HG02884 (cell line): ENCODE measurements around the gene TNNI3.
A peak's percentile ranks its signal among the peaks of the same experiment; 100 is the strongest.
"Not testable (repeated sequence)": the region's sequence is repeated elsewhere in the genome, so short reads cannot be mapped to it uniquely, and the experiment has no call there.

ENCODE experiments used
- ATAC-seq: cut with Tn5 transposase; IDR thresholded peaks from one replicate; pipeline ENCODE4 v1.9.1; 2021; ENCODE audit warnings: mild to moderate bottlenecking, moderate library complexity; ENCODE audit not compliant: unreplicated experiment

TNNI3 gene

DNA sequence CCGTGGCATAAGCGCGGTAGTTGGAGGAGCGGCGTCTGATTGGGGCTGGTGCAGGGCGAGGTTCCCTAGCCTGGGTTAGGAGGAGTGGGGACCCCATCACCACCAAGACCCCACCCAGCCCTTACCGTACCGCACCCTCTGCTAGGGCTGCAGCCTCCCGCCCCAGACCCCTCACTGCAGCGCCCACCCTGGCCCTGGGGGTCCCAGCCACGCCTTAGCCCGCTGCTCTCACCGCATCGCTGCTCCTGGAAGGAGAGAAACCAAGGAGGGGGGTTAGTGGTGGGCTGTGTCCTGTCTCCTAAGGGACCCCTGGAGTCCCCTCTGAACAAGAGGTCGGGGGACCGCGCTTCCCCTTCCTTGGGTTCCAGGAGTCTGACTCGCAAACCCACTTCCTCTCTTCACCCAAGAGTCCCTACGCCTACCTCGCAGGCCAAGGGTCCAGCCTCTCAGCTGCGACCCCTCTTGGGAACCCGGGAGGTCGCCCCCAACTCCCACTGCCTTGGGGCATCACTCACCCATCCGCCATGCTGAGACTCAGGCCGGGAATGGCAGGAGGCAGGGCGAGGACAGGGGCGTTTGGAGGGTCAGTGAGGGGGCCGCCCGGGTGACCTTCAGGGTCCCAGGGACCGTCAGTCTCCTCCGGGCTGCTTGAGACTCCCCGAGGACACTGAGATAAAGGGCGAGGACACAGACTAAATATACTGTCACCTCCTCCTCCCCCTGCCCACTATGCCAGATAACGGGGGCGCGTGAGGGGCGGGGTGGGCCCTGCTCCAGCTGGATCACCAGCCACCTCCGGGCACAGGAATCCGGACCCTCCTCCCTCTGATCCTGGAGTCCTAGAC lies at the start of gene TNNI3:
Gene TNNI3, minus strand, starts transcription at position 669 of the 845 bp plus-strand sequence. Its CDS starts 143 bp downstream, at position 526.
- no peak for ATAC-seq

DNA sequence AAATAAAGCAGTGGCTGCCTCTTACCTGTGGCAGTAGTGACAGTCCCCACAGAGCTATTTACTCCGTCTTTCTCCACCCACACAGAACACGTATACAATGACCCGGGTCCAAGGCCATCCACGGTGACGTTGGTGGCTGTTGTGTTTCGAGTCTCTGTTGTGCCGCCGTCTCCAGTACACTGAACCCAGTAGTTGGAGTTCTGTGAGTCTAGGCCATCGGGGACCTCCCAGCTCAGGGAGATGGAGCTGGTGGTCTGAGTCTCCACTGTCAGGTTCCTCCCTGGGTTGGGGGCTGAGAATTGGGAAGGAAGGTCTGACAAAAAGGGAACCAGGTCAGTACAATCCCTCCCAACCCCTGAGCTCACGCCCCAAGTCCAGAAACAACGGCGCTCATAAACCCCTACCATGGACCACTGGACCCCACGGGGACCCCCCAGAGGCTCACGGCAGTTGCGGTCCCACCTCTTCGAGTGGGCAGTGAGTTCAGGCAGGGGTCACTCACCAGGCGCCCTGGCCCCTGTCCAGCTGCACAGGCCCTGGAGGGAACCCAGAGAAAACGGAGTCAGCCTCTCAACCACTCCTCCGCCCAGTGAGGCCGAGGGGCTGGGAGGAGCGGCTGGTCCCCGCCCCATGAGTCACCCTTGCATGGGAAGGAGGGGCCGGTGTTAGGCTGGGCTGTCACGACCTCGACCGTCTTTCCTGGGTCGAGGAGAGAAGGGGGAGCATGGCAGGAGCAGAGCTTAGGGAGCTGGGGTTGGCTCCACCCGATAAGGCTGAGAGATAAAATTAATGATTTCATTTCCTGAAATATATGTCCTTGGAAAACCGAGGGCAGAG lies 49.4 kb upstream of the TNNI3 start:
- no peak for ATAC-seq

GRCh38 chr19:55202199-55202598 lies 44.7 kb upstream of the TNNI3 start:
- ATAC-seq: not testable (repeated sequence)

DNA sequence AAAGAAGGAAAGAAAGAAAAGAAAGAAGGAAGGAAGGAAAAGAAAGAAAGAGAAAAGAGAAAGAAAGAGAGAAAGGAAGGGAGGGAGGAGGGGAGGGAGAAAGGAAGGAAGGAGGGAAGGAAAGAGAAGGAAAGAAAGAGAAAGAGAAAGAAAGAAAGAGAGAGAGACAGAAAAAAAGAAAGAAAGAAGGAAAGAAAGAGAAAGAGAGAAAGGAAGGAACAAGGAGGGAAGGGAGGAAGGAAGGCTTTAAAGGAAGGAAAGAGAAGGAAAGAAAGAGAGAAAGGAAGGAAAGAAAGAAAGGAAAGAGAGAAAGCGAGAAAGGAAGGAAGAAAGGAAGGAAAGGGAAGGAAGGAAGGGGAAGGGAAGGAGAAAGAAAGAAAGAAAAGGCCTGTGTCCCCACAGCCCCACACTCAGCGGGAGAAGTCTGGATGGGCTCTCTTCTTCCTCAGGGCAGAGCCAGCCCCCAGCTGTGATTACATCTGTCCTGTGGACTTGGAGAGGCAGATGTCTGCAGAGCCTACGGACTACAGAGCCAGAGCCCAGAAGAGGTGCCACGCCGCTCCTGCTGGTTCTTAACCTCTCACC lies 42.2 kb upstream of the TNNI3 start:
- no peak for ATAC-seq

- ATAC-seq: no peak
Observed at GRCh38 chr19:55198651-55199050, 41.1 kb upstream of the TNNI3 start.

- no peak for ATAC-seq
Observed at GRCh38 chr19:55197528-55197927, 40.0 kb upstream of the TNNI3 start.

GRCh38 chr19:55196803-55197202 lies 39.3 kb upstream of the TNNI3 start:
- no peak for ATAC-seq

- no peak for ATAC-seq
Observed at GRCh38 chr19:55193481-55193880, 35.9 kb upstream of the TNNI3 start.

- no peak for ATAC-seq
Observed at GRCh38 chr19:55189403-55189835, 31.9 kb upstream of the TNNI3 start.

DNA sequence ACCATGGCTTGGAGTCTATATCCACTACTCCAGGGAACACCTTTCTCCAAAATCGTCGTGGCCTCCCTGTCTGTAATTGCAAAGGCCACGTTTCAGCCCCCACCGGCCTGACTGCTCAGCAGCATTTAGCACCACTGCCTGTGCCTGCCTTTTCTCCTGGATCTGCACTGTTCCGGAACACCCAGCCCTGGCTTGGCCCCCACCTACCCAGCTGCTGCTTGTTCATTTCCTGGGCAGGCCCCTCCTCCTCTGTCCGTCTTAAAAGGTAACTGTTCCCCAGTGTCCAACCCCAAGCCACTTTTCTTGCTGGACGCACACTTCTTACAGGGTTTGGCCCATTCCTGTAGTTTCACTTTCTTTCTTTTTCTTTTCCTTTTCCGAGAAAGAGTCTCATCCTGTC lies 31.1 kb upstream of the TNNI3 start:
- ATAC-seq: no peak

DNA sequence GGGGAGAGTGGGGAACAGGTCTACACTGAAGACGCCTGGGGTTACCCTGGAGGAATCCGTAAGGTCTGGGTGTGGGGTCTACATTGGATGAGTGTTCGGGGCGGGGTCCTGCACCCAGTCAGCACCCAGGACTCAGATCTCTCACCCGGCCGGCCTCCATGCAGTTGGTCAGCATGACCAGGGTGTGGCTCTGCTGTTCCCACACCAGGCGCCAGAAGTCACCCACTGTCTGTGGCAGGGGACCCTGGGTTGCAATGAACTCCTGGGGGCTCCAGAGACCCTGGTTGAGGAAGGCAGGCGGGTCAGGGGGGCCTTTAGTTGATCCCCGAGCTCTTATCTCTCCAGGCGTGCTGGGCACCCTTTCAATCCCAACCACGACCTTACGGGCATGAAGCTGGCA lies 28.5 kb upstream of the TNNI3 start:
- no peak for ATAC-seq

GRCh38 chr19:55181740-55182139 lies 24.2 kb upstream of the TNNI3 start:
- ATAC-seq: no peak

DNA sequence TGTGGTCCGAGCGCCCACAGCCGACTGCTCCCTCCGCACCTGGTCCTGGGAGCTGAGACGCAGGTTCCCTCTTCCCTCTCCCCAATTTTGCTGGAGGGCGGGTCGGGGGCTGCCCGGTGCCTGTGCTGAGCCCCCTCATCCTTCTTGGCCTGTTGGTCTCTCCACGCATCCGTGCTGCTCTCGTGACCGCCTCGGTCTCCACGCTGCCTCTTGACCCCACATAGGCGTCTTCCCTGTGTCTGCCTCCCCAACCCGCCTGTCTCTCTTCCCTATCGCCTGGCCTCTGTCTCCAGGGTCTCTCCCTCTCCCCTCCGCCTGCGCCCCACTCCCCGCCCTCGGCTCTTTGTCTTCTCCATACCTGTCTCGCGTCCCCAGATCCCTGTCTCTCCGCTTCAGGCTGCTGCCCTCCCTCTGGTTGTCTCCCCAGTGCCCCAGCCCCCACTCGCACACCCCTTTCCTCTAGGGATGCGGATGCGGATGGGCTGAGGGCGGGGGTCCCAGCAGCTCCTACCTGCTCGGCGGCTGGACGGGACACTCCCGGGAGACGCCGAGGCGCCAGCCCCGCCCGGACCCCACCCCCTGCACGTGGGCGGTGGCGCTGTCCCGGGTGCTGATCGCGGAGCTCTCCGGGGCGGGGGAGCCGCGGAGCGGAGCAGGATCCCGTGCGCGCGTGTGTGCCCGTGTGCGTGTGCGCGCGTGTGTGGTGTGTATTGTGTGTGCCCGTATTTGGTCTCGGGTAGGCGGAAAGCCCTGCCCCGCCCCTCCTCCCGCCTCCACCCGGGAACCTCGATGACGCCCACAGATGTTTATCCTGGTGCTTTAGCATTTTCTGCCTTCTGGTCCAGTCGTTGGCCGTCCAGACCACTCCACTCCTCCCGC lies 22.3 kb upstream of the TNNI3 start, which contains the start of gene SYT5:
Gene SYT5, minus strand, starts transcription at position 684 of the 879 bp plus-strand sequence. CDS start 1,248 bp downstream, outside the sequence.
- no peak for ATAC-seq

DNA sequence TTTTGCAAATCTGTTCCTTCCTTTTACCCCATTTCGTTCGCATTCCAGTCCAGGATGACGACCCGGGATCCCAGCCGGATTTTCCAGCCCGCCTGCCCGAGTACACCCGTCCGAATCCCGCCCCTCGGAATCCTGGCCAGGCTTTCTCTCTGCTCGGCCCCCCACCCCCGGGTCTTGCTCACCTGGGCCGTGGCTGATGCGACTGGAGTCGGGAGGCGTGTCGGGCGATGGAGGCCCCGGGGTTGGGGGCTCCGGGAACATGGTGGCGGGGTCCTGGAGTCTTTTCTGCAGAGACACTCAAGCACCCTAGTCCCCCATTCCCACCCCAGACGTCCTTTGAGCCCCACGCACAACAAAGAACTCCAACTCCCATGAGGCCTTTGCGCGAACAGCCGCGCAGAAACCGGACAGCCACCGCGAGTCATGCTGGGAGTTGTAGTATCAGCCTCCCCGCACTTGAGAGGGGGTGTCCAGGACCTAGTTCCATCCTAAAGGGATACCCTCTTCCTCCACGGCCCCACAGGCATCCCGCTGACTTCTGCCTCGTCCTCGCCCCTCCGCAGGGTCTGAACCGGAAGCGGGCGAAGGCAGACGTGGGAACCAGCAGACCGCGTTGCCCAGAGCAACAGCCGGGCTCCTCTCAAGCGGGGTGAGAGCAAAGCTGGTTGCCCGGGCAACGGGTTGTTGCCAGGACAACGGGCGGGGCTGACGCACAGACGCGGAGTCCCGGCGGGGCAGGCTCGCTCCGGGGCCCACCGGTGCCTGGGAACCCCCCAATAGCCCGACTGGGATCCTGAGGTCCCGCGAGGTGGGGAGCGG lies 21.5 kb upstream of the TNNI3 start:
- peak; percentile 76 for ATAC-seq

- no peak for ATAC-seq
Observed at GRCh38 chr19:55176076-55176475, 18.5 kb upstream of the TNNI3 start.

DNA sequence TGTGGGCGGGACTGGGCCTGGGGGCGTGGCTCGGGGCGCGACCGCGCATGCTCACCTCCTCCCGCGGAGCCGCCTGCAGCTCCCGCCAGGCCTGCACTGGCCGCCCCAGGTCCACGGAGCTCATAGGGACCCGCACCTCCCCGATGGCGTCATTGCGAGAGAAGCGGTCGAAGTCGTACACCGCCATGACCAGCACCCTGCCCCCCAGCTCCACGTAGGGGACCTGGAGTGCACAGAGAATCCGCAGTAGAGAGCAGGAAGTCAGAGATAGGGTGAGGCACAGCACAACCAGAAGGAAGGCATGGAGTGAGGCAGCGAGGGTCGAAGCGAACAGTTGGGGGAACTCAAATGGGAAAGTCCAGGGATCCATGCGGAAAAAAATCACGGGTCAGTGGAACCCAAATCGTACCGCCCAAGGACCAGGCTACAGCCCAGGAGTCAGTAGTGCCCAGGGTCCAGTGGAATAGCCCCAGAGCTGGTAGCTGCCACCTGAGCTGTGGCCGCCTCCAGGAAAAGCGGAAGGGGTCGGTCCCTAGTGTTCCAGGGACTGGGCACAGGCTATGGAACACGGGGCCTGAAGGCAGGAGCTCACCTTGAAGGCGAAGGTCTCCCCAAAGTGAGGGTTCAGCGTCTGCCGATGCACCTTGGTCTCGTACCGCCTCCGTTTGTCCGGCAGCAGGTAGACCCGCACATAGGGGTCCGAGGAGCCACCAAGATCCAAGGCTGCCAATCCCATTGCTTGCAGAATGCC lies 17.8 kb upstream of the TNNI3 start:
- no peak for ATAC-seq

DNA sequence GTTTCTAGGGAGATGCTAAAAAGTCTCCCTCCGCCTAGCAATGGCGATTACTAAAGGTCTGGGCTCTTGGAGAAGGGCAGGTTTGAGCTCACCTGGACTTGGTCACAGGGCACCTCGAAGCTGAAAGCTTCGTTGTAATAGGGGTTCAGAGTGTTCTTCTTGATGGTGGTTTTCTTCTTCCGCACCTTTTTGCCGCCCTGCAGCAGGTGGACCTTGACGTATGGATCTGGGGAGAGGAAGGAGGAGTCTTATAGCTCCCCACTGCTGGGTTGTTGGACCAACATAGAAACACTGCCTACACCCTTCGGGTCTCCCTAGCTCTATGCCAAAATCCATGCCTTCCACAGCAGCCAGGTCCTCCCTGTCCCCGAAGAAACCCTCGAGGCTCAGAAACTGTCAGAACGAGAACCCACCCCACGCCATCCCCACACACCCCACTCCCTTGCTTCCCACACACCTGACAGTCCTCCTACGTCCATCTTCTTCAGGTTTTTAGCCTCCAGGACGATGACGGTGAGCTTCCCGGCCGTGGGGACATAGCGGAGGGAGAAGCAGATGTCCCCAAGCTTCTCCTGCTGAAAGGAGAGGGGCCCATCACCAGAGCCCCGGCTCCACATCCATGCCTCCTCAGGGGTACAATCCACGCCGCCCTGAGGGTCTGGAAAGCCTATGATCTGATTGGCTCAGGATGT lies 17.0 kb upstream of the TNNI3 start:
- no peak for ATAC-seq

GRCh38 chr19:55173714-55174409 lies 16.3 kb upstream of the TNNI3 start:
- no peak for ATAC-seq
